Measurements from ENCODE around the gene ARSB.

DNA sequence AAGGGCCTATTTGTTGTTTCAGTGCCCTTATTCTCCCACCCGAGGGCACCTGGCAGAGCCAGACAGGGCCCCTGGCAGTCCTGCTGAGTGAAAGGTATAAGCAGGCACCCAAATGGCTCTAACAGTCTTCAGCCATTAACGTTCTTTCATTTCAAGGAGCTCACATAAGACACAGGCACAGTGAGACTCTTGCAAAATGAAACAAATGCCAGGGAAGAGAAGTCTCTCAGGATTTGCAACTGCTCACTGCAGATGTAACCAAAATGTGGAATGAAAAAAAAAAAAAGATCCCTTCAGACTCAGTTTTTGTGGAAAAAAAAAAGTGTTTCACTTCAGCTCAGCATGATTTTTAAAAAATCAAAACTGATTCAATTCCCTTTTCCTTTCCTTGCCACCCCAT is 181.2 kb downstream of the ARSB start:
- TF ChIP-seq CTCF (IDR thresholded peaks at IDR 0.05) (no peak), POLR2A (IDR thresholded peaks at IDR 0.05) (no peak)
